ENCODE results near the gene PIK3R2. TPM values are rescaled to one million over a fixed set of nuclear protein-coding genes. Genes with fewer than 3 reads are reported as not detected.

PIK3R2 gene
- total and polyA plus RNA-seq, 2 of the 13 experiments (the other 11 are each of a cell fraction or from before 2014, with no cell fraction given) = 18.6 to 25.3 TPM

- TF ChIP-seq KLF15 (CRISPR knock-in tag; IDR thresholded peaks at IDR 0.05; ENCODE audit: borderline replicate concordance) (peak; percentile 31; the same call in 1 of the 2 replicates), ZFP1 (CRISPR knock-in tag; IDR thresholded peaks at IDR 0.05) (no peak), BRCA1 (CRISPR knock-in tag; IDR thresholded peaks at IDR 0.05) (no peak), NR2F2 (IDR thresholded peaks at IDR 0.05; ENCODE audit: borderline replicate concordance, low read depth) (no peak), MAFF (IDR thresholded peaks at IDR 0.05; ENCODE audit: low read depth, low read length) (no peak), ZSCAN31 (CRISPR knock-in tag; IDR thresholded peaks at IDR 0.05; ENCODE audit: low read depth) (no peak), ZNF720 (CRISPR knock-in tag; IDR thresholded peaks at IDR 0.05) (no peak), ZNF816 (CRISPR knock-in tag; IDR thresholded peaks at IDR 0.05; ENCODE audit: borderline replicate concordance) (no peak), NFE2L1 (CRISPR knock-in tag; IDR thresholded peaks at IDR 0.05; ENCODE audit: borderline replicate concordance) (no peak), ZNF354B (CRISPR knock-in tag; IDR thresholded peaks at IDR 0.05) (no peak), ZNF510 (CRISPR knock-in tag; IDR thresholded peaks at IDR 0.05; ENCODE audit: low read depth) (0 out of 2 replicates have a peak, but pooled peaks have one; percentile 60), ZNF350 (CRISPR knock-in tag; IDR thresholded peaks at IDR 0.05; ENCODE audit: borderline replicate concordance, low read depth) (peak; percentile 55; the same call in 1 of the 2 replicates), ZNF343 (CRISPR knock-in tag; IDR thresholded peaks at IDR 0.05) (0 out of 2 replicates have a peak, but pooled peaks have one; percentile 61), EEA1 (CRISPR knock-in tag; IDR thresholded peaks at IDR 0.05; ENCODE audit: borderline replicate concordance) (peak; percentile 26; the same call in 1 of the 2 replicates), ZNF83 (CRISPR knock-in tag; IDR thresholded peaks at IDR 0.05; ENCODE audit: borderline replicate concordance) (no peak), SRSF4 (IDR thresholded peaks at IDR 0.05; ENCODE audit: low read depth, low read length, poor library complexity, severe bottlenecking) (no peak), ZNF224 (CRISPR knock-in tag; IDR thresholded peaks at IDR 0.05) (peak; percentile 69; the same call in 1 of the 2 replicates), PTBP1 (IDR thresholded peaks at IDR 0.05; ENCODE audit: low read depth, low read length, poor library complexity, severe bottlenecking) (no peak), CCDC6 (CRISPR knock-in tag; IDR thresholded peaks at IDR 0.05) (peak; percentile 52; the same call in 1 of the 2 replicates), SNAI1 (CRISPR knock-in tag; IDR thresholded peaks at IDR 0.05; ENCODE audit: borderline replicate concordance) (no peak), AGO2 (optimal IDR thresholded peaks at IDR 0.05; ENCODE audit: low read depth, low read length) (no peak), KMT2B (CRISPR knock-in tag; IDR thresholded peaks at IDR 0.05) (peak; percentile 32), HNRNPLL (IDR thresholded peaks at IDR 0.05; ENCODE audit: low read depth, low read length, poor library complexity, severe bottlenecking) (peak; percentile 66), ZNF709 (CRISPR knock-in tag; IDR thresholded peaks at IDR 0.05) (no peak), SIX4 (CRISPR knock-in tag; IDR thresholded peaks at IDR 0.05) (no peak), STAT5B (CRISPR knock-in tag; IDR thresholded peaks at IDR 0.05) (no peak), JUN (CRISPR knock-in tag; IDR thresholded peaks at IDR 0.05) (0 out of 2 replicates have a peak, but pooled peaks have one; percentile 51)
- TF ChIP-seq, protein P1, sequence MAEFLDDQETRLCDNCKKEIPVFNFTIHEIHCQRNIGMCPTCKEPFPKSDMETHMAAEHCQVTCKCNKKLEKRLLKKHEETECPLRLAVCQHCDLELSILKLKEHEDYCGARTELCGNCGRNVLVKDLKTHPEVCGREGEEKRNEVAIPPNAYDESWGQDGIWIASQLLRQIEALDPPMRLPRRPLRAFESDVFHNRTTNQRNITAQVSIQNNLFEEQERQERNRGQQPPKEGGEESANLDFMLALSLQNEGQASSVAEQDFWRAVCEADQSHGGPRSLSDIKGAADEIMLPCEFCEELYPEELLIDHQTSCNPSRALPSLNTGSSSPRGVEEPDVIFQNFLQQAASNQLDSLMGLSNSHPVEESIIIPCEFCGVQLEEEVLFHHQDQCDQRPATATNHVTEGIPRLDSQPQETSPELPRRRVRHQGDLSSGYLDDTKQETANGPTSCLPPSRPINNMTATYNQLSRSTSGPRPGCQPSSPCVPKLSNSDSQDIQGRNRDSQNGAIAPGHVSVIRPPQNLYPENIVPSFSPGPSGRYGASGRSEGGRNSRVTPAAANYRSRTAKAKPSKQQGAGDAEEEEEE (CRISPR knock-in tag; IDR thresholded peaks at IDR 0.05; ENCODE audit: borderline replicate concordance) = no peak
- TF ChIP-seq, protein P2, sequence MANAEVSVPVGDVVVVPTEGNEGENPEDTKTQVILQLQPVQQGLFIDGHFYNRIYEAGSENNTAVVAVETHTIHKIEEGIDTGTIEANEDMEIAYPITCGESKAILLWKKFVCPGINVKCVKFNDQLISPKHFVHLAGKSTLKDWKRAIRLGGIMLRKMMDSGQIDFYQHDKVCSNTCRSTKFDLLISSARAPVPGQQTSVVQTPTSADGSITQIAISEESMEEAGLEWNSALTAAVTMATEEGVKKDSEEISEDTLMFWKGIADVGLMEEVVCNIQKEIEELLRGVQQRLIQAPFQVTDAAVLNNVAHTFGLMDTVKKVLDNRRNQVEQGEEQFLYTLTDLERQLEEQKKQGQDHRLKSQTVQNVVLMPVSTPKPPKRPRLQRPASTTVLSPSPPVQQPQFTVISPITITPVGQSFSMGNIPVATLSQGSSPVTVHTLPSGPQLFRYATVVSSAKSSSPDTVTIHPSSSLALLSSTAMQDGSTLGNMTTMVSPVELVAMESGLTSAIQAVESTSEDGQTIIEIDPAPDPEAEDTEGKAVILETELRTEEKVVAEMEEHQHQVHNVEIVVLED (CRISPR knock-in tag; IDR thresholded peaks at IDR 0.05; ENCODE audit: borderline replicate concordance) = no peak
Measured at GRCh38 chr19:18173572-18174288, 20.8 kb downstream of the PIK3R2 start, which contains the start of gene IFI30 (continued).
